NCI-H128 (cell line): ENCODE data around the gene HSPA12A.

ENCODE experiments used
- DNase-seq: peaks from one replicate; lab custom pipeline; 2025; ENCODE audit not compliant: unreplicated experiment; lab: John Stamatoyannopoulos, UW

Gene HSPA12A

GRCh38 chr10:116744163-116744753 is 1.9 kb upstream of the HSPA12A start:
- no peak for DNase-seq

- DNase-seq = no peak
Observed at GRCh38 chr10:116743266-116744064, 1.1 kb upstream of the HSPA12A start.

GRCh38 chr10:116741391-116742351 is 695 bp downstream of the HSPA12A start:
- no peak for DNase-seq

GRCh38 chr10:116740971-116741370 is 1.4 kb downstream of the HSPA12A start:
- DNase-seq = no peak

GRCh38 chr10:116738339-116738738 is 4.0 kb downstream of the HSPA12A start:
- no peak for DNase-seq

- no peak for DNase-seq
Observed at GRCh38 chr10:116737627-116738327, 4.6 kb downstream of the HSPA12A start.

- no peak for DNase-seq
Observed at GRCh38 chr10:116733566-116733965, 8.8 kb downstream of the HSPA12A start.

- DNase-seq = no peak
Observed at GRCh38 chr10:116732573-116732972, 9.8 kb downstream of the HSPA12A start.

GRCh38 chr10:116730464-116731260 is 11.7 kb downstream of the HSPA12A start:
- DNase-seq = no peak

- no peak for DNase-seq
Observed at GRCh38 chr10:116729243-116729642, 13.1 kb downstream of the HSPA12A start.

- no peak for DNase-seq
Observed at GRCh38 chr10:116728526-116729096, 13.8 kb downstream of the HSPA12A start.

- no peak for DNase-seq
Observed at GRCh38 chr10:116723428-116724281, 18.7 kb downstream of the HSPA12A start.

- DNase-seq = no peak
Observed at GRCh38 chr10:116722736-116723427, 19.5 kb downstream of the HSPA12A start.

- DNase-seq = no peak
Observed at GRCh38 chr10:116721547-116722392, 20.6 kb downstream of the HSPA12A start.

GRCh38 chr10:116720668-116721546 is 21.5 kb downstream of the HSPA12A start:
- no peak for DNase-seq

- no peak for DNase-seq
Observed at GRCh38 chr10:116720241-116720643, 22.1 kb downstream of the HSPA12A start.
